NCI-H2107 (cell line): ENCODE measurements around the gene SCN8A.

Experiments
- DNase-seq: peaks from one replicate; lab custom pipeline; 2025; lab: John Stamatoyannopoulos, UW

The SCN8A gene

DNA sequence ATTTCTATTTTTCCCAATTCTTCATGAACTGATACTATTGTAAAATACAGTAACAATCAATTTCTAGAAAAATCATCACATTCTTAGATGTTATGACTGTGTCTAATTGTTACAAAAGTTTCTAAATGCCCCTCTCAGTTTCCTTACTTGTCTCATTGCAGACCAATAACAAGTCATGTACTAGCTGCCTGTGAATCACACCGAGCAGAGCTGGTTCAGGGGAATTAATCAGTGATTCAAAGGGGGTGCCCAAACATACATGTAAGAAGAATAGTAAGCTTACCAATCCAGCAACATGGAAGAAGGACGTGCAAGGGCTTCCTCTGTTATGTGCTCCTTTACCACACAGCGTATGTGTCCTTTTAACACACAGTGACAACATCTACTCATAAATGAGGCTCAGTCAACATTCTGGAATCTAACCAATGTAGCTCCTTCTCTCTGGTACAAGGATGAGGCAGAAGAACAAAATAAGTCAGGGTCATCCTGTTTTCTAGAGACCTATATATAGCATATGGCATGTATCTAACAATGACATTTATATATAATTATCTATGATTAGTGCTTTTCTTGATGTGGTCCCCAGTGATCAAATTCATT, 126.4 kb downstream of the SCN8A start:
- DNase-seq: no peak

DNA sequence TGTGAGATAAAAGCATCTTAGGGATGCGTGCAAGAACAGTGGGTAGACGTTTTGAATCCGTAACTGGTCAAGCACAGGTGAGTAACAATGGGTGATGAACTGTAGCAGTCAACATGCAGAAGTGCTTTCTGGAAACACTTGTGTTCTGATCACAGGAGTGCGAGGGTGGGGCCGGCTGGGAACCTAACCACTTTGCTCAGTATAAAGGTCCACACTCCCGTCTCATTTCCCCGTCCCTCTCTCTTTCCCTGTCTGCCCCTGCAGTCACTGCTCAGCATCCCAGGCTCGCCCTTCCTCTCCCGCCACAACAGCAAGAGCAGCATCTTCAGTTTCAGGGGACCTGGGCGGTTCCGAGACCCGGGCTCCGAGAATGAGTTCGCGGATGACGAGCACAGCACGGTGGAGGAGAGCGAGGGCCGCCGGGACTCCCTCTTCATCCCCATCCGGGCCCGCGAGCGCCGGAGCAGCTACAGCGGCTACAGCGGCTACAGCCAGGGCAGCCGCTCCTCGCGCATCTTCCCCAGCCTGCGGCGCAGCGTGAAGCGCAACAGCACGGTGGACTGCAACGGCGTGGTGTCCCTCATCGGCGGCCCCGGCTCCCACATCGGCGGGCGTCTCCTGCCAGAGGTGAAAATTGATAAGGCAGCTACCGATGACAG, 130.4 kb downstream of the SCN8A start:
- no peak for DNase-seq

DNA sequence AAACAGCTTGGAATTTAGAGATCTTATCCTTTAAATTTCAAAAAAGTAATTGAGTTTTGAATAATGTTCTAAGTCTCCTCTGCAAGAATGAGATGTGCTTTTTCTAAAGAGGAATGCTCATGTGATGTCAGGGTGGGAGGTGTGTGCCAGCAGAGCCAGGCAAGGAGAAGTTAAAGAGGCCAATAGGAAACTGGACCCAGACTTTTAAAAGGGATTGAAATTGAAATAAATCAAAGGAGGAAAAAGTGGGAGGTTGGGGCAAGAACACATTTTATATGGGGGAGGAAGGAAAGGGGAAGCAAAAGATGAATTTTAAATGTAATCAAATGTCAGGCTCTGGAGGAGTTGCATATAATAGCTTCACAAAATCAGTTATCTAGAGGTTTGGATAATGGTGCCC, 131.4 kb downstream of the SCN8A start:
- no peak for DNase-seq

DNA sequence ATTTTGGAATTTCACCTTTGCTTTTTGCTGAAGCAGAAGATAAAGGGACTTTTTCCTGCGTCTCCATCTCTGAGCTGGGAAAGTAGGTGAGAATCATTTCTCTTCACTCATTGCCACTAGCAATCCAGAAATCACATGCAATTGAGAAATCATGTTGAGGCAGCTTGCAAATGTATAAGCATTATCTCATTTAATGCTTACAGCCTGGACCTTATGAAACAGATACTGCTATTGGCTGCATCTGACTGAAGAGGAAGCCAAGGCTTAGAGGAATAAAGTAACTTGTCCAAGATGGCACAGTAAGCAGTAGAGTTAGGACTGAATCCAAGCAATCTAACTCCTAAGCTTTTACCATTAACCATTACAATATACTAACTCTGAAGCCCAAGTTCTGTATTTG, 135.1 kb downstream of the SCN8A start:
- DNase-seq: no peak

DNA sequence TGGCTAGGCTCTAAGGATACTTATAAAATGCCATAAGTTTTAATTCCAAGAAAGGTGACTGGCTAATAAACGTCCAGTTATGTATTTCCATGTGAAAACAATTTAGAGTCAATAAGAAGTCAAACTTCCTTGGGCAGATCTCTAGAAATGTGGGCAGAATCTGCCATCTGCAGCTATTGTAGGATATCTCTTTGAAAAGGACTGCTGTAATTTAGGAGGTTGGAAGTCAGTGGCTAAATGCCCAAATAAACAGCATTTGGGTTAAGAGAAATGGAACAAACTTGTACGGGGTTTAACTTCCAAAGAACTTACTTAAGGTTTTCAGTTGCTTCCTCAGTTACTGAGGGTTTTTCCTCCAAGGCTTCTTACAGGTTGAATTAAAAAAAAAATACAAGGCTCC, 135.9 kb downstream of the SCN8A start:
- DNase-seq: no peak

DNA sequence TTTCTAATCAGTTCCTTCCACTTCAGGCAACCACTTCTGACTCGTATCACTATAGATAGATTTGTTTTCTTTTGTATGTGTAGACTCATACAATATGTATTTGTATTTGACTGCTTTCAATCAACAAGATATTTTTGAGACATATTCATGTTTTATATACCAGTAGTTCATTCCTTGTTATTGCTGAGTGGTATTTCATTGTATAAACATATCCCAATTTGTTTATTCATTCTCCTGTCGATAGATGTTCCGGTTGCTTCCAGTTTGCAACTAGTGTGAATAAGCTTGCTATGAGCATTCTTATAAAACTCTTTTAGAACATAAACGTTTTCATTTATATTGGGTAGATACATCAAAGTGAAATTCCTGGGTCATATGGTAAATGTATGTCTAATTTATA, 138.3 kb downstream of the SCN8A start:
- no peak for DNase-seq

DNA sequence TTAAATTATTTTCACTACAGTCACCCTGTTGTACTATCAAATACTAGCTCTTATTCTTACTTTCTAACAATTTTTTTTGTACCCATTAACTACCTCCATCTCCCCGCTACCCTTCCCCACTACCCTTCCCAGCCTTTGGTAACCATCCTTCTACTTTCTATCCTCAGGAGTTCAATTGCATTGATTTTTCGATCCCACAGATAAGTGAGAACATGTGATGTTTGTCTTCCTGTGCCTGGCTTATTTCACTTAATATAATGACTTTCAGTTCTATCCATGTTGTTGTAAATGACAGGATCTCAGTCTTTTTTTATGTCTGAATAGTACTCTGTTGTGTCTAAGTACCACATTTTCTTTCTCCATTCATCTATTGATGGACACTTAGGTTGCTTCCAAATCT, 139.7 kb downstream of the SCN8A start:
- DNase-seq: no peak

DNA sequence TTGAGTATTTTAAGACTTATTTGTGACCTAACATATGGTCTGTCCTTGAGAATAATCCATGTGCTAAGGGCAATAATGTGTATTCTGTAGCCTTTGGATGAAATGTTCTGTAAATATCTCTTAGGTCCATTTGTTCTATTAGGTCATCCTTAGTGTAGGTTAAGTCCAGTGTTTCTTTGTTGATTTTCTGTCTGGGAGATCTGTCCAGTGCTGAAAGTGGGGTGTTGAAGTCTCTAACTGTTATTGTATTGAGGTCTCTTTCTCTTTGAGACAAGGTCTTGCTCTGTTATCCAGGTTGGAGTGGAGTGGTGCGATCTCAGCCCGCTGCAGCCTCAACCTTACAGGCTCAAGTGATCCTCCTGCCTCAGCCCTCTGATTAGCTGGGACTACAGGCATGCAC, 149.5 kb downstream of the SCN8A start:
- no peak for DNase-seq

DNA sequence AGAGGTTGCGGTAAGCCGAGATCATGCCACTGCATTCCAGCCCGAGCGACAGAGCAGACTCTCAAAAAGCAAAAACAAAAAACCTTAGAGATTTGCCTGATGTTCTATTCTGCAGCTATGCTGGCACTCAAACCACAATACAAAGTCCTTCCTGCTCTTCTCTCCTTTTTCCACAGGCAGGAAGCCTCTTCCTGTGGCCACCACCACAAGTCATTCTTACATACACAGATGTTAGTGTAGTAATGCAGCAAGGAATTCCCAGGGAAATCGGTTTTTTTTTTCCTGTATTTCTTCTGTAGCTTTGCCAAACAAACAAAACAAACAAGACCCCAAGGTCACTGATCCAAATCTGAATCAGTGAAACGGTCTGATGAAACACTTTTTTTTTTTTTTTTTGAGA, 153.2 kb downstream of the SCN8A start:
- no peak for DNase-seq

DNA sequence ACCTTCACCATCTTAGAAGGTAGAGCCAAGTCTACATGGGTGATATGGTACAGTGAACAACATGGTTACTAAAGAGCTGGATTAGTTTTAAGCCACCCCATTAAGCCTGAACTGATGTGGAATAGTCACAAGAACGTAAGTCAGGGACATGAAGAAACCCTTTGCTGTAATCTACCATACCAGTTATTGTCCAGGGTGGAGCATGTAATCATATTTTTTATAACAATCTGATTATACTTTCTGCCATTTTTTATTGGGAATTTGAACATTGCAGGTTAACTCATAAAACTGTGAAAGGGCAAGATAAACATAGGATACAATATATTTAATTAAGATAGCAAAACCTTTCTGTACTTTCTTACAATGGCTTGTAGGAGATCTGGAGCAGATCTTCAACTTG, 153.9 kb downstream of the SCN8A start:
- no peak for DNase-seq

DNA sequence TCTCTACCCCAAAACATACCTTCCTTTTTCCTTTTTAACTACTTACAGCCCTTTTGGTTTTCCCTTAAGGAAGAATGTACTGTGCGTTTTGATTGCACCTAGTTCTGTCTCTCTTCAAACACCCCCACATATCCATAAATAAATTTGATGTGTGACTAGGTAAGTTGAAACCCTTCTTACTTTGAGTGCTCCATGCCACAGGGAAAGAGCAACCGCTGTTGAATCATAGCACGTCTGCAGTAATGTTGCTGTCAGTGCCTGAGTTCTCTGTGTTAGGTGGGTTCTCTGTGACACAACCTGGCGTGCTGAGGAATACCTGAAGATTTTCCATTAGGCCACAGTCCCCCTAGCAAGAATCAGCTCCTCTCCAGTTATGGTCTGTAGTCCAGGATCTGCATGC, 155.4 kb downstream of the SCN8A start:
- no peak for DNase-seq

DNA sequence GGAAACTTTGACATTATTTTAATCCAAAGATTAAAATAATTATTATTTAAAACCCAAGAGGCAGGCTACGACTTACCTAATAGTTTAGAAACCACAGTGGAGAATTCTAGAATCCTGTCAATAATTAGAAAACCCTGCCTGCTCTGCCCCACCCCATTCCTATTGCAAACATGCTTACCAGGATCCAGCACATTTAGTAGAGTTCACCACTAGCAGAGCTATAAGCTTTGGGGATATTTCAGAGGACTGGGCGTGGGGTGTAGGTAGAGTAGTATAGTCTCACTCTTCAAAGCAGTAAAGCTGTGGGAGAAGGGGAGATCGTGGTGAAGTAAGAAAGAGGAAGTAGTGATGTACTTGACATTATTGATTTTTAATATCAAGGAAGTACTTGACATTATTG, 157.2 kb downstream of the SCN8A start:
- no peak for DNase-seq

DNA sequence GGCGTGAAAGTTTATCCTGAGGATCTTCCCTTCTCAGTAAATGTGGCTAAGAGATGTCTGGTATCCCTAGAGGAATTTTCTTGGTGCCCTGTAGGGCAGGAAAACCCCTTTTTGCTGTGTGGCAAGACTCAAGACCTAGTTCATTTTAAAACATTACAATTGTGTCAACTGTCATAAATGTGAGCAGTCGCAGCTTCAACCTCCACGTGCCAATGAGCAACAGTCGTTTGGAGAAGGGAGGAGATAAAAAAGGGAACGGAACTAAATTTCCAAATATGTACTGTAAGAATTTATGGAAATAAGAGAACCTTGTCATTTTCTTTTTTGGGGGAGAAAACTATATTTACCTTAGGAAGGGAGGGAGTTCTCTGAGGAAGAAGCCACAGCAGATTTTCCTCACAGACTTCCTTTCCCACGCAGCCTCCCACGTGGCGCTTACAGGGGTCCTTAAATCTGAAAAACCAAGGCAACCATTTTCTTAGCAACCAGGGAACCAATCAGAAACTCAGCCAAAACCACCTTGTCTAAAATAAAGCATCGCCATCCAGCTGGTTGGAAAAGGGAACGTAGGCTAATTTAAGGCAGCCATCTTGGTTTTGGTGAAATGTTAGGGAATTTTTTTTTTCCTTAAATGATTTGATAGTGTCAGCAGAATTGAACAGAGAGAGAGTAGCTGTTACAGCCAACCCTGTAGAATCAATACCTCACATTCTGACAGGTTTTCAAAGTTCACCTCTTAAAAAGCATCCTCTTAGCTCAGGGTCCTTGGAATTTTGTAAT, 158.4 kb downstream of the SCN8A start:
- no peak for DNase-seq

DNA sequence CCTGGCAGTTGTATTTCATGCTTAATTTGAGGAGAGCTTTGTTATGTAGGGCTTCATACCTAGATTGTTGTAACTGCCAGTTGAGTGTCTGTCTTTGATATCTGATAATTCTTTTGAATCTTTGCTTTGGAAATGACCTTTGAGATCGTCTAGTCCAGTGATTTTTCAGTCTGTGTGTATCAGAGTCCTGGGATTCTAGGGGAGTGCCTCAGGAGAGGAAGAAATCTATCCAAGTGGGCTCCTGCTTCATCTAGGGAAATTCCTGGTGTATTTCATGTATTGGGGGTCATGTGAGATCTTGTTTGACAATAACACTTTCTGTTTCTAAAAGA, 158.9 kb downstream of the SCN8A start:
- DNase-seq: no peak

DNA sequence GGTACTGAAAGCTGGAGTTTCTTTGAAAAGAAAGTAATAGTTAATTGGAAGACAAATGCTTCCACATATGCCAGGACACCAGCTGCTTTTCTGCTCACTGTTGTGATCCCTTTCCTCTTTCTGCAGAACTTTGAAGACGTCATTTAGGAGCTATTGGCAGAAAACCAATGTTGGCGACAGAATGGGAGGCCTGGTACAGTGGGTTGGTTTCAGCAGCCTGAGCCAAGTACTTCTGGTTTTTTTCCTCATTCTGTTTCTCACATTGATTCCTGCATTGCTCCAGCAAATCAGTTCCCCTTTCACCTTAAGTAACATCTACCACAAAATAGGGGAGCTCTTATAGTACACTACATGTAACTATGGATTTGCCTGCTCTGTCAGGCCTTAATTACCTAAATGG, 160.6 kb downstream of the SCN8A start:
- DNase-seq: no peak

DNA sequence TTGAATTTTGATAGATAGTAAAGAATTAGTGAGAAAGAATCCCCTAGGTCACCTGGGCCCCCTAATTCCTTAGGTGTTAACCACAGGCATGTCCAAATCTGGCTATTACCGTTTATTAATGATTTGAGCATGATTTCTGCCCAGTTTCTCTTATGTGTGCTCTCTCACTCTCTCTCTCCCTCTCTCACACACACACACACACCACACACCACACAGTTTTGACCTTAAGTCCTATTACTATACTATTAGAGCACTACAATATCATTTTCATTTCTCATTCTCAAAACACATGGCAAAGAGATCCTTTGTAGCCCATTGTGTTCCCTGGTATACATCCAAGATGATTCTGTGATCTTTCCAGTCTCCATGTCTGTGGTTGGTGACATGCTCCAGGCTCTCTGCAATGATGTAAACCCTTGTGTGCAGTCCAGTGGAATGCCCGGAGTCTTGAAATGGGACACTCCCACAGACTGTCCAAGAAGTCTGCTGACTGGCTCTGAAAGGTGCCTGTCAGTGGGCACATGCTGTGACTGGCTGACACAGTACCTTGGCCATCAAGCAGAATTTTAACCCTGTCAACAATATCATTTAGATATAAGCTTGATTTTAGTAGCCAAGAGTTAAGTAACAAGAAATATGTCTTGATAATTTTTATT, 161.3 kb downstream of the SCN8A start:
- DNase-seq: no peak

DNA sequence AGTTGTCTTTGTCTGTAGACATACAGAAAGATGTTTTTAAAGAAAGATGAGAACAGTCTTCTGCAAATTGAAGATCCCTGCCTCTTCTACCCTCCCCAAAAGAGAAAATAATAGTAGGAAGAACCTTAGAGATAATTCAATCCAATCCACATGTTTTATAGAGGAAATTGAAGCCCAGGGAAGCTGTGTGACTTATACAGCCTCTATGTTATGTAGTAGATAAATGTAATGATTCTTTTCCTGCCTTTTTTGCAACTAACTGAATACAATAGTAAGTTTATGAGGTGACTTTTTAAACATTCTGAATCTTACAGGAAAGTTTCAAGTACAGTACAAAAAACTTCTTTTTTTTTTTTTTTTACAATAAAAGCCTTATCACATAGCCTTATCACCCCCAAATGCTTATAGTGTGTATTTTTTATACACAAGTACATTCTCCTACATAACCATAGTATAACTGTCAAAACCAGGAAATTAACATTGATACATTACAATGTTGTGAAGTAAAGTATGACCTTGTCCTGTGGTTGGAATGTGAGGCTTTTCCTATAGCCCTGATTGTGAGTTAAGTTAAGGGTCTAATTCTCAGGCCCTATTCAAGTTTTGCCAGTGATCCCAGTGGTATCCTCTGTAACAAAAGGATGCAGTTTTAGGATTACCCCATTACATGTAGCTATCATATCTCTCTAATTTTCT, 163.1 kb downstream of the SCN8A start:
- no peak for DNase-seq

DNA sequence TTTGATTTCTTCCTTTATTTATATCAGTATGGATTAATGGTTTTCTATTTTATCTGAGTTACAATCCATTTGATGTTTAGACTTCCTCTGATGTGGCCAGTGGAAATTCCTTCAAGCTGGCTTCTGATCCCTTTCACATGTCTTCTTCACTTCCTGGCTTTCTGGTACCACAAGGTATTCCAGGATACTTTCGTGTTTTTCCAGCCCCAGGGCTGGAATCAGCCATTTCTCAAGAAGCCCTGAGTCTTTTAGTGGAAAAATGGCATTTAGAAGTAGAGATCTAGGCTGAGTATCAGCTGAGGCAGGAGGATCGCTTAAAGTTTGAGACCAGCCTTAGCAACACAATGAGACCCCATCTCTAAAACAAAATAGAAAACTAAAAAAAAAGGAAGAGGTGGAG, 164.2 kb downstream of the SCN8A start:
- DNase-seq: no peak

DNA sequence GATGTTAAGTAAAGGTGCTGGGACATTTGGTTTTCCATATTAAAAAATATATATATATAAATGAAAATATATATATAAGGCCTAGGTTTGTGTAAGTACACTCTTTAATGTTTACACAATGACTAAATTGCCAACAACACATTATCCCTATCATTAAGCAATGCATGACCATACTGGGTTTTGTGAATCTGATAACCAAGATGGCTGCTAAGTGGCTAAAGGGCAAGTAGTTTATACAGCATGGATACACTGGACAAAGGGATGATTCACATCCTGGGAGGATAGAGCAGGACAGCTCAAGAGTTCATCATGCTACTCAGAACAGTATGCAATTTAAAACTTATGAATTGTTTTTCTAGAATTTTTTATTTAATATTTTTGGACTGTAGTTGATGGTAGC, 168.1 kb downstream of the SCN8A start:
- DNase-seq: no peak

DNA sequence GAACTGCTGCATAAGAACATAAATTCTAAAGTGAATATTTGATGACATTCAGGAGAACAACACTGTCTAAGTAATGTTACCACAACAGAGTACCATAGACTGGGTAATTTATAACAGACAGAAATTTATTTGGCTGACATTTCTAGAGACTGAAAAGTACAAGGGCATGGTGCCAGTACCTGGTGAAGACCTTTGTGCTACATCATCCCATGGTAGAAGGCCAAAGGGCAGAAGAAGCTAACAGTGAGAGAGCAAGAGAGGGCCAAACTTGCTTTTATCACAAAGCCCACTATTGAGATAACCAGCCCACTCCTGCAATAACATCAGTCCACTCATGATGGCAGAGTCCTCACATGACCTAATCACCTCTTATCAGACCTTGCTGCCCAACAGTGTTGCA, 168.7 kb downstream of the SCN8A start:
- DNase-seq: no peak

DNA sequence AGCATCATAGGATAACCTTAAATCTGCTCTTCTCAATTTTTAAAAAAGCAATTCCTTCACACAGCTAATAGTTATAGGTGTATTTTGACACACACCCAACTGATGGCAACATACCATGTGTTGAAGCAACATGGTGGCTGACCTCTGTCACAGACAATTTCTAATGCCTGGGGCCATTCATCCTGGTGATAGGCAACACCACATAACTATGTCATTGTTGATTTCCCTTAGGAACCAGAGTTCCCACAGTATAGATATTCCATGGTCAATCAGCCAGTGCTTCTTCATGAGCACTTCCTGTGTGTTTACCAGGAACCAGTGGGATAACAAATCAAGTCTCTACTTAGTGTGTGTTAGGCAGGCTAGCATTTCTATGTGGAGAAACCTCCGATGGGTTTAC, 169.2 kb downstream of the SCN8A start:
- no peak for DNase-seq

DNA sequence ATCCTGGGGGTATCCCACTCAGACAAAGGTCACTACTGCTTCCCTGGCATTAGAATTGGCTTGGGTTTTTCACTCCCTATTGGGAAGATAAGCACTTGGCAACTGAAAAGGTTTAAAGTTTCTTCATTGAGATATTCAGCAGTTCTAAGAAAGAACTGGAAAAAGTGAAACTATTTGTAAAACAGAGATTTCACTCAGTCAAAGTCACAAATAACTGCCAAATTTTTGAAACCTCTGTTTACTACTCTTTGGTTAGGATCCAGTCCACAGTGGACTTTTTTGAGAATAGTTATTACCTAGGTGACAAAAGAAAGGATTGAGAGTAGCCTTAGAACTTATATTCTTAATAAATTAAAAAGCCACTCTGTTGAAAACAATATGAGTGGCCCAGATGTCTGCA, 172.7 kb downstream of the SCN8A start:
- no peak for DNase-seq
